ENCODE measurements around the gene REV3L.

DNA sequence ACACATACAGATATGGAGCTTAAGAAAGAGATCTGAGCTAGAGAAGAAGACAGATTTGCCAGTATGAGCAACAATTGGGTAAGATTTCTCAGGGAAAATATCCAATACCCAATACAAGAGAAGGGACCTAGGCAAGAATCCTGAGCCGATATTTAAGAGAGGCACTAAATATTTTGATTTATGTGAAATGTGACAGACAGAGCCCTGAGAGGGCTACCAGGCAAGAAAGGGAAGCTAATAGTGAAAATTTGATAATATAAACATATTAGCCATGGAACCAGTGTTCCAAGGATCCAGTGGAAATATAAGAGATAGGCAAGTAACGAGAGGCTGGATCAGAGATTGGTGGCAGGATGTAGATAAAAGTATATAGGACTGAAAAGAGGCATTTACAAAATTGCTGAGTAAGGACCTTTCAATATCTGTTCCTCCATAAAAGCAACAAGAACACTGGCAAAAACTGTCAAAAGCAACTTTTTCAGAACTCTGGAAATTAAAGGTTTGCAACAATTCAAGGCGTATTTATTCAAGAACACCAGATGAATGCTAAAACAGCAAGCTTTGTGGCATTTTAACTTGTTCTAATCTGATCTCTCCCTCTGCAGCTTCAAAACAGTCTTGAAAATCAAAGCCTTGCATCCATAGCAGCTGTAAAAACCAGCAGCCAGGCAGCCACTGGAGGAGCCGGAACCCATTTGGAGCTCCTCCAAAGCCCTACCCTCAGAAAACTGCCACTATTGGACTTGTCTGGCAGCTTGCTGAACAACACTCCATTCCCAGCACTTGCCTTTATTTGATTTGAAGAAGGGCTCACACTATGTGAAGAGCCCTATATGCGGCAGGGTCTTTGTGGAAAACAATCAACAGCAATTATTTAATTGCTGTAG is 58.8 kb downstream of the REV3L start:
- TF ChIP-seq JUND (IDR thresholded peaks at IDR 0.05), result no peak
- TF ChIP-seq YY1 (IDR thresholded peaks at IDR 0.05; ENCODE audit: low read depth), result no peak
- TF ChIP-seq, protein P1, sequence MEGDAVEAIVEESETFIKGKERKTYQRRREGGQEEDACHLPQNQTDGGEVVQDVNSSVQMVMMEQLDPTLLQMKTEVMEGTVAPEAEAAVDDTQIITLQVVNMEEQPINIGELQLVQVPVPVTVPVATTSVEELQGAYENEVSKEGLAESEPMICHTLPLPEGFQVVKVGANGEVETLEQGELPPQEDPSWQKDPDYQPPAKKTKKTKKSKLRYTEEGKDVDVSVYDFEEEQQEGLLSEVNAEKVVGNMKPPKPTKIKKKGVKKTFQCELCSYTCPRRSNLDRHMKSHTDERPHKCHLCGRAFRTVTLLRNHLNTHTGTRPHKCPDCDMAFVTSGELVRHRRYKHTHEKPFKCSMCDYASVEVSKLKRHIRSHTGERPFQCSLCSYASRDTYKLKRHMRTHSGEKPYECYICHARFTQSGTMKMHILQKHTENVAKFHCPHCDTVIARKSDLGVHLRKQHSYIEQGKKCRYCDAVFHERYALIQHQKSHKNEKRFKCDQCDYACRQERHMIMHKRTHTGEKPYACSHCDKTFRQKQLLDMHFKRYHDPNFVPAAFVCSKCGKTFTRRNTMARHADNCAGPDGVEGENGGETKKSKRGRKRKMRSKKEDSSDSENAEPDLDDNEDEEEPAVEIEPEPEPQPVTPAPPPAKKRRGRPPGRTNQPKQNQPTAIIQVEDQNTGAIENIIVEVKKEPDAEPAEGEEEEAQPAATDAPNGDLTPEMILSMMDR (IDR thresholded peaks at IDR 0.05), result no peak
- no peak for TF ChIP-seq EZH2phosphoT487 (IDR thresholded peaks at IDR 0.05; ENCODE audit: borderline replicate concordance, low read depth)
- no peak for TF ChIP-seq FOXM1 (IDR thresholded peaks at IDR 0.05; ENCODE audit: low read depth)
- peak; percentile 18; the same call in 1 of the 2 replicates for TF ChIP-seq RAD21 (IDR thresholded peaks at IDR 0.05; ENCODE audit: low read length)
- no peak for TF ChIP-seq TAF1 (IDR thresholded peaks at IDR 0.05; ENCODE audit: borderline replicate concordance, low read depth, low read length)
- no peak for TF ChIP-seq RFX5 (IDR thresholded peaks at IDR 0.05; ENCODE audit: low read length)
- TF ChIP-seq, protein P2, sequence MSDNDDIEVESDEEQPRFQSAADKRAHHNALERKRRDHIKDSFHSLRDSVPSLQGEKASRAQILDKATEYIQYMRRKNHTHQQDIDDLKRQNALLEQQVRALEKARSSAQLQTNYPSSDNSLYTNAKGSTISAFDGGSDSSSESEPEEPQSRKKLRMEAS (IDR thresholded peaks at IDR 0.05; ENCODE audit: low read depth), result no peak
